HG02623 (cell line): ENCODE measurements around the gene ASMTL.
A peak's percentile ranks its signal among the peaks of the same experiment; 100 is the strongest.
"Not testable (repeated sequence)": the region's sequence is repeated elsewhere in the genome, so short reads cannot be mapped to it uniquely, and the experiment has no call there.

ENCODE experiments used
- ATAC-seq: cut with Tn5 transposase; IDR thresholded peaks from one replicate; pipeline ENCODE4 v1.9.1; 2021; ENCODE audit warnings: moderate library complexity; ENCODE audit not compliant: unreplicated experiment

Gene ASMTL

DNA sequence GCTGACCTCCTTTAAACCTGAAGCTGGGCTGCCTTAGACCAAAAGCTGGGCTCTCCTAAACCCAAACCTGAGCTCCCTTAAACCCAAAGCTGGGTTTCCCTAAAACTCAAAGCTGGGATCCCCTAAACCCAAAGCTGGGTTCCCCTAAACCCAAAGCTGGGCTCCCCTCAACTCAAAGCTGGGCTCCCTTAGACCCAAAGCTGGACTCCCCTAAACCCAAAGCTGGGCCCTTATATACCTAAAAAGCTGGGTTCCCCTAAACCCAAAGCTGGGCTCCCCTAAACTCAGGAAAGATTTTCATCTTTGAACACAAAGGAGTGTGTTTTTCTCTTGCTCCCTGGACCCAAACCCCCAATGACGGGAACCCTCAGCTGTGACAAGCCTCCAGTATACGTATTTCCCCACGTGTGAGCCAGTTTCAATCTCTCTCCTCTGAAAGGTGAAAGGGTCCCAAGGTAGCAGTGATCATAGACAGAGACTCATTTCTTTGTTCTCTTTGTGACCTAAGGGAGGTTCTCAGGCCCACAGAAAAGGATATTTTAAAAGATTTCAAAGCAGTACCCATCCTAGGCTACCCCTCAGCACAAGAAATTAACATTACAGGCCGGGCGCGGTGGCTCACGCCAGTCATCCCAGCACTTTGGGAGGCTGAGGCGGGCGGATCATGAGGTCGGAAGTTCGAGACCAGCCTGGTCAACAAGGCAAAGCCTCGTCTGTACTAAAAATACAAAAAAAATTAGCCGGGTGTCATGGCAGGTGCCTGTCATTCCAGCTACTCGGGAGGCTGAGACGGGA, 31.3 kb upstream of the ASMTL start:
- ATAC-seq: peak; percentile 40

DNA sequence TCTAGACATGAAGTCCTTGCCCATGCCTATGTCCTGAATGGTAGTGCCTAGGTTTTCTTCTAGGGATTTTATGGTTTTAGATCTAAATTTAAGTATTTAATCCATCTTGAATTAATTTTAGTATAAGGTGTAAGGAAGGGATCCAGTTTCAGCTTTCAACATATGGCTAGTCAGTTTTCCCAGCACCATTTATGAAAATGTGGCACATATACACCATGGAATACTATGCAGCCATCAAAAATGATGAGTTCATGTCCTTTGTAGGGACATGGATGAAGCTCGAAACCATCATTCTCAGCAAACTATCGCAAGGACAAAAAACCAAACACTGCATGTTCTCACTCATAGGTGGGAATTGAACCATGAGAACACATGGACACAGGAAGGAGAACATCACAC, 29.8 kb upstream of the ASMTL start:
- not testable (repeated sequence) for ATAC-seq

DNA sequence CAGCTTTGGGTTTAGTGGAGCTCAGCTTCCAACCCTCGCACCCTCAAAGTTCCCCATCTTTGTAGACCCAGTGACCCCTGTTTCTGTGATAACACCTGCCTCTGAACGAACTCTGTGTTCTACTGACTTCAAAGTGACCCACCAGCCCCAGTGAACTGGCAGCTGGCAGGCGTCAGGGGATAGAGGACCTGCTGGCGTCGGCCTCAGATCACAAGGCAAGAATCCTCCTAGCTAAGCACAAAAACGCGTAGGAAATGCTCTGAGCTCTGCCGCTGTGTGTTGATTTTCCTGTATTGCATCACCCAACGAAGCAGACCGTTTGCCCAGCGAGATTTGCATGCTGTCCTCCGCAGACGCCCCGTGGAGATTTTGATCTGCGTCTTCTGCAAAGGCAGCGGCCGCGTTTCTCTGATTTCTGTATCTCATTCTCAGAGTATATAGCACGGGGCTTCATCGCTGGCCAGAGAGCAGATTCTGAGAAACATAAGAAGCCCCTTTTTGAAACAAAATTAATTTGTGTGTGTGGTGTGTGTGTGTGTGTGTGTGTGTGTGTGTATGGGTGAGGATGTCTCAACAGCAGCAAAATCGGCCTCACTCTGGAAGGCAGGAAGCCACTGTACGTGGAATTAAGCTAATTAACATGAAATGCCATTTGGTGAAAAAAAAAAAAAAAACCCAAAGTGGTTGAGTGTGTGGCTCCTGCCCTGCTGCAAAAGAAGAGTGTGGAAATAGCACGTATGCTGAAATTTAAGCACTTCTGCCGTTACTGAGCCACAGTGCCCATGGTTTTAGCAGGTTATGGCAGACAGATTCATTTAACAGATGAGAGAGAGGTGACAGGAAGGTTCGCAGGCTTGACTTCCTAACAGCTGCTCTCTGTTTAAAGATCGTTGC, 29.2 kb upstream of the ASMTL start:
- peak; percentile 36 for ATAC-seq

DNA sequence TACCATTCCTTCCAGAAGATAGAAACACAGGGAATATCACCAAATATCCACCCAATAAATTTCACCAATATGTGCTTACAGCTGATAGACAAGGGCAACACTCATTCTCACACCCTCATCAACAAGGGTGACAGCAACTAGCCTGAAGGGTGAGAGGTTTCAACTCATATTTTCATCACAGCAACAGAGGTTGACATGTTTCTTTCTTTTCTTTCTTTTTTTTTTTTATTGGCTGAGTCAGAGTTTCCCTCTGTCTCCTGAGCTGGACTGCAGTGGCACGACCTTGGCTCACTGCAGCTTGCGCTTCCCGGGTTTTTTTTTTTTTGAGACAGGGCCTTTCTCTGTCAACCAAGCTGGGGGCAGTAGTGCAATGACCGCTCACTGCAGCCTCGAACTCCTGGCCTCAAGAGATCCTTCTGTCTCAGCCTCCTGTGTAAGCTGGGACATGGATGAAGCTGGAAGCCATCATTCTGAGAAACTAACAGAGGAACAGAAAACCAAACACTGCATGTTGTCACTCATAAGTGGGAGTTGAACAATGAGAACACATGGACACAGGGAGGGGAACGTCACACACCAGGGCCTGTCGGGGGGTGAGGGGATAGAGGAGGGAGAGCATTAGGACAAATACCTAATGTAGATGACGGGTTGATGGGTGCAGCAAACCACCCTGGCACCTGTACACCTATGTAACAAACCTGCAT, 27.5 kb upstream of the ASMTL start:
- ATAC-seq: peak; percentile 1

DNA sequence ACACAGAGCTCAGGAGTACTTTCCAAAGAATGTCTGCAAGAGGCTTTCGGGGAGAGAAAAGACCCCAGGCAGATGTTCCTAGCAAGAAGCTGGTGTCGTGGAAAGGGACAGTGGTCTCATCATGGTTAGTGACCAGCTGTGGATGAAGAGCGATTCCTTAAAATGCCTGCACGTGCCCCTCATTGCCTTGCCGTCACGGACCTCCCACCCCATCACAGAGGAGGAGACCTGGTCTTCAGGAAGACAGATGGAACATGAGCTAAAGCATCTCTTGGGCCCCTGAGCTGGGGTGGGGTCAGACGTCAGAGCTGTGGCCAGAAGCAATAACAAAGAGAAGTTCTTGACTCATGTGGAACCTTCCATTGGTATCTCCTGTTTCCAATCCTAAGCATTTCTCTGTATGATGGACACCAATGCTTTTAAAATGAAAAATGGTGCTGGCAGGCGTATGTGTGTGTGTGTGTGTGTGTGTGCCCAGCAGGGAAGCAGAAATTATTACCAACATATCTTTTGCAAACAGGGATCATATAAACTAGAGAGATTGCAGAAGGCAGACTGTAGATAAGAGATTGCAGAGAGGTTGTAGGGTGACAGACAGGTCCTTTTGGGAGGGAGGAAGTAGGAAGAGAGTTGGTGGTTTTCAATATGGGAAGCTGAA, 25.2 kb upstream of the ASMTL start:
- ATAC-seq: no peak

DNA sequence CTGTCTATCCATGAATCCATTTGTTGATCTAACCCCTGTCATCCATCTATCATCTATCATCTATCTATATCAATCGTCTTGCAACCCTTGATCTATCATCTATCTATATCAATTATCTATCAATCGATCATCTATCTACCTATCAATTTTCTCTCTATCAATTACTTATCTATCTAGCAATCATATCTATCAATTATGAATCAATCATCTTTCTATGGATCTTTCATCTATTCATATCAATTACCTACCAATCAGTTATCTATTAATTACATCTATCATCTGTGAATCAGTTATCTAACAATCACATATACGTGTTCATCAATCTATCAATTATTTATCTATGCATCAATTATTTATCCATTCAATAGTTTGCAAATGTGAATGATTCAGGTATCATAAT, 24.5 kb upstream of the ASMTL start:
- no peak for ATAC-seq

DNA sequence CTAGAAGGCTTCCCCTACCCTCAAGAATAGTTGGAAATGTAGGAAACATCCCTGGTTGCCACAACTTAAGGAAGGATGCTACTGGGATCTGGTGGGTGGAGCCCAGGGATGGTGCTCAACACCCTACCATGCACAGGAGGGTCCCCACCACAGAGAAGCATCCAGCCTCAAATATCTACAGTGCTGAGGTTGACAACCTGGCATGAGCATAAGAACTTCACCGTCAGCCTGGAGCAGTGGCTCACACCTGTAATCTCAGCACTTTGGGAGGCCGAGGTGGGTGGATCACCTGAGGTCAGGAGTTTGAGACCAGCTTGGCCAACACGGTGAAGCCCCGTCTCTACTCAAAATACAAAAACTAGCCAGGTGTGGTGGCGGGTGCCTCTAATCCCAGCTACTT, 24.0 kb upstream of the ASMTL start:
- ATAC-seq: no peak

DNA sequence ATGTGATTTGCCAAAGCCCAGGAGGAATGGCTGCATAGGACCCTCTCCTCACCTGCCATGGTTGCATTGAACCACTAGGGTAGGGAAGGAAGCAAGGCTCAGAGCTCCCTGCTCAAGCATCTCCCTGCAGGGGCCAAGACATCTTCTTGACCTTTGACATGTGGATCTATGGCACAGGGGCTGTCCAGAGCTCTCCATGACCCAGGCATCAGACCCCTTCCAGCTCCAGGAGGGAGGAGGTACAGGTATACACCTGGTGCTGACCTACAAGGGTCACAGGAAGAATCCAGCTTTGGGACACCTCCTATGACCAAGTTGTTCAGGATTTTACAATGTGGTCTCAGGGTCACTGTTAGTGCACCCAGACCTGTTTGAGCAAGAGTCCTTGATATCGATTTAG, 23.2 kb upstream of the ASMTL start:
- ATAC-seq: no peak

DNA sequence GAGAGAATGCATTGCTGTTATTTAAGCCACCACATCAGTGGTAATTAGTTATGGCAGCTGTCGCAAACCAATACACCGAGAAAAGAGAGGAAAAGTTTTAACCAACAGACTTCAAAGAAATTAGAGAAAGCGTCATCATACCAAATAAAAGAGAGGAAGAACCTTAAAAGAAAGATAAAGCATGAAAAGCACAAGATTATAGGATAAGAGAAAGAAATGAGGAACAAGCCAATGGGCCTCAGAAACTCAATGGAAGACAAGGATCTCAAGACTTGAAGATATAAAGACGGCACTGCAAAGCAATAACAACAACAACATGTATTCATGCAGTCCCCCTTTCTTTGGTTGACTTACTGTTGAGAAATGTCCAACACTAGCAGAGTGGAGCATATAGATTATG, 22.8 kb upstream of the ASMTL start:
- ATAC-seq: no peak

DNA sequence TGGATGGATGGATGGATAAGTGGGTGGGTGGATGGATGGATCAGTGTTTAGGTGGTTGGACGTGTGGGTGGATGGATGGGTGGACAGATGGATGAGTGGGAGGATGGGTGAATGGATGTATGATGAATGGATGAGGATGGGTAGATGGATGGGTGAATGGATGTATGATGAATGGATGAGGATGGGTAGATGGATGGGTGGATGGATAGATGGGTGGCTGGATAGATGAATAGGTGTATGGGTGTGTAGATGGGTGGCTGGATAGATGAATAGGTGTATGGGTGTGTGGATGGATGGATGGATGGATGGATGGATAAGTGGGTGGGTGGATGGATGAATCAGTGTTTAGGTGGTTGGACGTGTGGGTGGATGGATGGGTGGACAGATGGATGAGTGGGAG, 21.9 kb upstream of the ASMTL start:
- not testable (repeated sequence) for ATAC-seq

DNA sequence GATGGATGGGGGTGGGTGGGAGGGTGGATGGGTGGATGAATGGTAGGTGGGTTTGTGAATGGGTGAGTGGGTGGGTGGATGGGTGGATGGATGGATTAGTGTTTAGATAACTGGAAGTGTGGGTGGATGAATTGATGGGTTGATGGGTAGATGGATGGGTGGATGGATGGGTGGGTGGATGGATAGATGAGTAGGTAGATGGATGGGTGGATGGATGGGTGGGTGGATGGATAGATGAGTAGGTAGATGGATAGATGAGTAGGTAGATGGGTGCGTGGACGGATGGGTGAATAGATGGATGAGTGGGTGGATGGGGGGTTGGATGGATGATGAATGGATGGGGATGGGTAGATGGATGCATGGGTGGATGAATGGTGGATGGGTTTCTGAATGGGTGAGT, 20.3 kb upstream of the ASMTL start:
- ATAC-seq: no peak

DNA sequence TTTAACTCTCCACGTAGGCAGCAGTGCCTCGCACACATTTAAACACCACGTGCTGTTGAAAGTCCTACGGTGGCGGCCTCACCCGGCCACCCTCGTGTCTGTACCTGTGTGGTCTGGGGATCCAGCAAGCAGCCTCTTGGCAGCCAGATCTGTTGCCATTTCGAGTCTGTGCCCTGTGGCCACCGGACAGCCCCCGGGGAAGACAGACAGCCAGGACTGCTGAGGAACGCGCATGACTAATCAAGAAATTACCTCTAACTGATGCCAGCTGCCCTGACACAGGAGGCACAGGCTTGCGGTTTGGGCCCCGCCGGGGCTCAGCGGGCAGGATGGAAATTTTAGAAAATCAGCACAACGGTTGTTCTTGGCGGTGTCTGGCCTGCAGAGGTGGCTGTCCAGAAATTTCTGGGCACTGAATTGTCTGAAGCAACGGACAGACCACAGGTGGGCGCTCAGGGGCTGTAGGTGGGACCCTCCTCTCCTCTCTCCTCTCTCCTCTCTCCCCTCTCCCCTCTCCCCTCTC, 15.6 kb upstream of the ASMTL start:
- ATAC-seq: no peak

DNA sequence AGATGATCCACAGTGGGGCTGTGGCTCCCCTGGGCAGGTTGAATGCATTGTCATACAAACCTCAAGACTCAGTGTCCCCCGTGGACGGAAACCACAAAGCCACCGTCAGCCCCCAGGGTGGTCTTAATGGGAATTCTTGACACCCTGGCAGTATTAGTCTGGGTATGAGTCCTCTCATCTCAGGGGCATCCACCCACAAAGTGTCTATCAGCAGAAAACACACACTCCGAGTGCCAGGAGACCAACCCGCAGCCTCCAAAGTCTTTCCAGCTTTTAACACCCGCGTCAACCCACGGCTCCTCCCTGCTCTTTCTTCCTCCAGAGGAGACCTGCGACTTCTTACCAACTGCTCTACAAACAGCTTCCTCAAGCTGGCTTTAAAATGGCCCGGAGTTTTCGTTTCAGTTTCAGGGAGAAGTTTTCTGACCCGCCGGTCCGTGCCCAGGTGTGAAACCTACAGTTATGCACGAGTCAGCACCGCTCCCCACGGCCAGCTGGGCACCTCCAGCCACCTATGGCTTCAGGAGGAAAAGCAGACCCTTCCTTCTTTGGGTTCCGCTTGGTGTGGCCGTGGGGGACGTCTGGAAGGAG, 14.4 kb upstream of the ASMTL start:
- ATAC-seq: peak; percentile 35

DNA sequence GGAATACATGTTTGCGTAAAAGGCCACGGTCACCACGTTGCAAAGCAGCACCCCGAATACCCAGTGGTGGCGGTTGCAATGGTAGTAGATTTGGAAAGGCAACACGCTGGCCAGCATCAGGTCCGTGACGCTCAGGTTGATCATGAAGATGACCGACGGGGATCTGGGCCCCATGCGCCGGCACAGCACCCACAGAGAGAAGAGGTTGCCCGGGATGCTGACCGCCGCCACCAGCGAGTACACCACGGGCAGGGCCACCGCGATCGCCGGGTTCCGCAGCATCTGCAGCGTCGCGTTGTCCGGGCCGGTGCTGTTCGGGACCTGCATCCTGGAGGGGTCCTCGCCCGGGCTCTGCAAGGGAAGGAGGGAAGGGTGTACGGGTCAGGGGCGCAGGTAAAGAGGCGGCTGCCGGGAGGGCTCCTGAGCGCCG, 13.5 kb upstream of the ASMTL start:
- ATAC-seq: no peak

DNA sequence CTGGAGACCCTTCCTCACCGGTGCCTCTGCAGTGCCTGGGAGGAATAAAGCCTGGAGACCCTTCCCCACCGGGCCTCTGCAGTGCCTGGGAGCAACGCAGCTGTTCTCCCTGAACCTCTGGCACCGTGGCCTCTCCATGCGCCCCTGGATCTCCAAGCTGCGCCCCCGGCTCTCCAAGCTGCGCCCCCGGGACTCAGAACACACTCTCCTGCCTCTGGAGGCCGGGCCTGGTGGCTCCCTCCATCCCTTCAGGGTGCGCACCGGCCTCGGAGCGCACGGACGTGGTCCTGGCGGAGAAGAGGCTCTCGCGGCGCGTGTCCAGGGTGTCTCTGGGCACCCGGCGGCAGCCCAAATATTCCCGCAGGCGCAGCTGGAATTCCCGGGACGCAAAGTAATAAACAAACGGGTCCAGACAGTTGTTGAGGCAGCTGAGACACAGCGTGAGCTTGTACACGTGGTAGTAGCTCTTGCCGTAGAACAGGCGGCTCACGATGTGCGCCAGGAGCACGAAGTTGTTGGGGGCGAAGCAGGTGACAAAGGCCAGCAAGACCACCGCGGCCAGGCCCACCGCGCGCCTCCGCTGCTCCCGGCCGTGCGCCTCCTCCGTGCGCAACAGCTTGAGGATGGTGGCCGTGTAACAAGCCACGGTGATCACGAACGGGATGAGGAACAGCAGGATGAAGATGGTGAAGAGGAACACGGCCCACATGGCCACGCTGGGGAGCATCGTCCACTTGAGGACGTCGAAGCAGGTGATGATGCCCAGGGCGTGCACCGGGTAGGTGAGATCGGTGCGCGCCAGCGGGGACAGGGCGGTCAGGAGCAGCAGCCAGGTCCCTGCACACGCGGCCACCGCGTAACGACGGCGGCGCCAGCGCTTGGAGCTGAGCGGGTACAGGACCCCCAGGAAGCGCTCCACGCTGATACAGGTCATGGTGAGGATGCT, 12.8 kb upstream of the ASMTL start:
- no peak for ATAC-seq

DNA sequence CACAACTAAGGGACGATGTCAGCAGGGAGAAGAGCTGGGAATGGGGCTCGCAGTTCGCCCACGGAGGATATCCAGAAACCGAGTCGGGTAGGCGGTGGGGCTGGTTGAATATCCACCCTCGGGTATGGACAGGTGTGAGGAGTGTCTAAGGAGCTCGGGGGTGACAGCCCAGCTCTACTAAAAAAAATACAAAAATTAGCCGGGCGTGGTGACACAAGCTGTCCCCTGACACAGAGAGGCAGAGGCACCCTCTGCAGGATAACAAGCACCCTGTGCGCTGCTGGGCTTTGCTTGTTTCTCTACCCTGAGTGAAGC, 12.2 kb upstream of the ASMTL start:
- no peak for ATAC-seq

DNA sequence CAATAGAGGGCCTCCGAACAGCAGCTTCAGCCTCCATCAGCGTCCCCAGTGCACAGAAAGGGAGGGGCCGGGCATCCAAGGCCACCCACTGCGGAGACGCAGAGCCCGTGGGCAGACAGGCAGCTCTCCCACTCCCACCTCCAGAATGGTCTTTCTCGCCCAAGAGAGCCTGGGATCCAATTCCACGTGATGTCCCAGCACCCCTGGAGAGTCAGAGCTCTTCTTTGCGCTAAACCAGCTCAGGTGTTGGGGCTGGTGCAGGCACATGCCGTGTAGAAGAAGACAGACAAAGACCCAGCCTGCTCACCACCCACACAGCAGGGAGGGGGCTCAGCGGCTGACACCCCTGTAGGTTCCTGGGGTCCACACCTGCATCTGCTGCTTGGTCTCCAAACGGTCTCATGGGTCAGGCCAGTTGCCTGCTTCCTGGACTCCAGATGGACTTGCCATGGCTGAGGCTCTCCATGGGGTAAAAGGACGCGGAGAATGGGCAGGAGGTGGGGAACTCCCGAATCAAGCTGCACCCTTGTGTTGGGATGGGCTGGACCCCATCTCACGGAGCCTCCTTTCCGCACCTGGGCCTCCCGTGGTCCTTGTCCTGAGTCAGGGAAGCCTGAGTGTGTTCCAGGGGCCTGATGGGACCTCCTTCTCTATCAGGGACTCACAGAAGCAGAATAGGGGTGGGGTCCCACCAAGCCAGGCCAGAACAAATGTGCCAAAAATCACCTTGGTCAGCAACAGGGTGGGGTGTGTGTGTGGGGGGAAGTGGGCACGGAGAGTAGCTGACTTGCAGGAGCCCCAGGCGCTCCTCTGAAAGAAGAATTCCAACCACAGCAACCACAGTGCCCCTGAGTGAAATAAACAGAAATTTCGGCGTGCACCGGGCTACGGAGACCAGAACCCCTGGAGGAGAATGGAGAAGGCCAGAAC, 11.6 kb upstream of the ASMTL start:
- no peak for ATAC-seq

DNA sequence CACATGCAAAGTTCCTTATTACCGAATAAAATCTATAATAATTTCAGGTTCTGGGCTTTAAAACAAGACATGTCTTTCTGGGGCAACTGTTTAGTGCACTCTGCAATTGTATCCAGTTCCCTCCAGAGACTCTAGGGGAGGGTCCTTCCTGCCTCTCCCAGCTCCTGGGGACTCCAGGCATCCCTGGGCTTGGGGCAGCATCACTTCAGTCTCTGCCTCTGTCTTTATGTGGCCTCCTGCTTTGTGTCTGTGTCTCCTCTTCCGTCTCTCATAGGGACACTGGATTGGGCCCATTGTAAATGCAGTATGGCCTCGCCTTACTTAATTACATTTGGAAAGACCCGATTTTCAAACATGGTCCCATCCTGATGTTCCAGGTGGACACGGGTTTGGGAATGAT, 10.9 kb upstream of the ASMTL start:
- no peak for ATAC-seq
